GM12878 (cell line): ENCODE measurements around the gene GIMAP7.

Experiments used
- GABPA ChIP-seq: IDR thresholded peaks from 2 replicates; pipeline ENCODE4 v1.6.1; 2014; ENCODE audit warnings: antibody characterized with exemption, low read depth, mild to moderate bottlenecking, inconsistent platforms
- HDGF ChIP-seq: fragments of 450-650 bp; IDR thresholded peaks from 2 replicates; pipeline ENCODE4 v1.6.1; 2016; ENCODE audit warnings: antibody characterized with exemption
- NR2C2 ChIP-seq: IDR thresholded peaks from 2 replicates; pipeline ENCODE4 v1.6.1; 2011; ENCODE audit warnings: borderline replicate concordance, low read depth; ENCODE audit not compliant: control insufficient read depth, insufficient read length
- POLR2AphosphoS2 ChIP-seq: IDR thresholded peaks from 2 replicates; pipeline ENCODE4 v1.6.1; 2011; ENCODE audit warnings: low read depth, mild to moderate bottlenecking, low read length, improper control_type of control experiment, moderate library complexity
- RELA ChIP-seq: fragments of 450-650 bp; IDR thresholded peaks from 2 replicates; pipeline ENCODE4 v1.8.0; 2014; ENCODE audit warnings: borderline replicate concordance; ENCODE audit not compliant: partially characterized antibody
- RFX5 ChIP-seq: IDR thresholded peaks from 2 replicates; pipeline ENCODE4 v1.6.1; 2011; ENCODE audit warnings: low read depth, low read length, improper control_type of control experiment
- TAF1 ChIP-seq: IDR thresholded peaks from 2 replicates; pipeline ENCODE4 v1.6.1; 2011; ENCODE audit warnings: mild to moderate bottlenecking, low read depth, low read length, borderline replicate concordance
- TCF7 ChIP-seq: IDR thresholded peaks from 2 replicates; pipeline ENCODE4 v1.6.1; 2014; ENCODE audit warnings: antibody characterized with exemption, borderline replicate concordance
- ZNF274 ChIP-seq: IDR thresholded peaks from one replicate; pipeline ENCODE4 v1.8.0; 2011; ENCODE audit not compliant: insufficient read length, insufficient read depth
- TF ChIP-seq, protein P1 (sequence below), 3 experiments: IDR thresholded peaks in 2 of 3; conservative IDR thresholded peaks in 1 of 3; 2 replicates each; pipeline ENCODE4 v1.5.1; 2011; ENCODE audit warnings: low read depth in 3 of 3, low read length in 3 of 3, mild to moderate bottlenecking in 3 of 3, control low read depth in 2 of 3, moderate library complexity in 2 of 3, inconsistent platforms in 1 of 3, mixed read lengths in 1 of 3; ENCODE audit not compliant: control insufficient read depth in 2 of 3, insufficient read depth in 1 of 3; ENCODE audit errors: extremely low read depth in 1 of 3

DNA sequence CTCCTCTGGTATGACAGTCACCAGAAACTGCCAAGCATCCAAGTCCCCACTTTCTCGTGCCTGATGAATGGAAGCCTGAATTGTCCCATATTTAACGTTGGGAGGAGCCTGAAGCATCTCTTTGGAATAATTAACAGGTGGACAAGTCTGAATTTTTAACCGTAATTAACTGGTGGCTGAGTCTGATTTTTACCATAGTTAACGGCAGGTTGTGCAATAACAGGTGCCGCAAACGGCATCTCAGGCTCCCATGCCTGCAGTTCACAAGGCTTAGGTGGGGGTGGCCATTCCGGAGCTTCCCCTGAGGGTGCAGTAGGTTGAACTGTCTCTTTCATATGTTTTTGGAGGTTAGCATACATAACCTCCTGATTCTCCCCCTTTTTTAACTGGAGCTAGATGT is 50.6 kb downstream of the GIMAP7 start:
- no peak for TF ChIP-seq GABPA
- TF ChIP-seq HDGF = no peak
- TF ChIP-seq, protein P1, sequence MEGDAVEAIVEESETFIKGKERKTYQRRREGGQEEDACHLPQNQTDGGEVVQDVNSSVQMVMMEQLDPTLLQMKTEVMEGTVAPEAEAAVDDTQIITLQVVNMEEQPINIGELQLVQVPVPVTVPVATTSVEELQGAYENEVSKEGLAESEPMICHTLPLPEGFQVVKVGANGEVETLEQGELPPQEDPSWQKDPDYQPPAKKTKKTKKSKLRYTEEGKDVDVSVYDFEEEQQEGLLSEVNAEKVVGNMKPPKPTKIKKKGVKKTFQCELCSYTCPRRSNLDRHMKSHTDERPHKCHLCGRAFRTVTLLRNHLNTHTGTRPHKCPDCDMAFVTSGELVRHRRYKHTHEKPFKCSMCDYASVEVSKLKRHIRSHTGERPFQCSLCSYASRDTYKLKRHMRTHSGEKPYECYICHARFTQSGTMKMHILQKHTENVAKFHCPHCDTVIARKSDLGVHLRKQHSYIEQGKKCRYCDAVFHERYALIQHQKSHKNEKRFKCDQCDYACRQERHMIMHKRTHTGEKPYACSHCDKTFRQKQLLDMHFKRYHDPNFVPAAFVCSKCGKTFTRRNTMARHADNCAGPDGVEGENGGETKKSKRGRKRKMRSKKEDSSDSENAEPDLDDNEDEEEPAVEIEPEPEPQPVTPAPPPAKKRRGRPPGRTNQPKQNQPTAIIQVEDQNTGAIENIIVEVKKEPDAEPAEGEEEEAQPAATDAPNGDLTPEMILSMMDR (IDR thresholded peaks at IDR 0.05 in 2 of 3, conservative IDR thresholded peaks at IDR 0.05 in 1 of 3; ENCODE audit: control insufficient read depth in 2 of 3, extremely low read depth in 1 of 3, insufficient read depth in 1 of 3, low read depth in 3 of 3, low read length in 3 of 3) = no peak
- no peak for TF ChIP-seq ZNF274
- no peak for TF ChIP-seq RFX5
- TF ChIP-seq RELA = no peak
- TF ChIP-seq TAF1 = no peak
- TF ChIP-seq TCF7 = no peak
- no peak for TF ChIP-seq NR2C2
- TF ChIP-seq POLR2AphosphoS2 = no peak
